GM18517 (cell line): ENCODE data around the gene DIO2.

ENCODE experiments used
- ATAC-seq: cut with Tn5 transposase; IDR thresholded peaks from one replicate; pipeline ENCODE4 v1.9.1; 2021; ENCODE audit warnings: mild to moderate bottlenecking, moderate library complexity; ENCODE audit not compliant: unreplicated experiment

The DIO2 gene

GRCh38 chr14:80172375-80173051 lies 38.8 kb downstream of the DIO2 start:
- no peak for ATAC-seq

GRCh38 chr14:80167793-80168448 lies 43.4 kb downstream of the DIO2 start:
- ATAC-seq = no peak

- no peak for ATAC-seq
Observed at GRCh38 chr14:80164991-80165721, 46.1 kb downstream of the DIO2 start.

GRCh38 chr14:80152763-80153162 lies 58.5 kb downstream of the DIO2 start:
- no peak for ATAC-seq

- ATAC-seq = no peak
Observed at GRCh38 chr14:80152166-80152565, 59.1 kb downstream of the DIO2 start.

- no peak for ATAC-seq
Observed at GRCh38 chr14:80150301-80150700, 61.0 kb downstream of the DIO2 start.
